HUES64 (cell line): ENCODE results near the gene ZSCAN26. TPM values are rescaled to one million over a fixed set of nuclear protein-coding genes. Genes with fewer than 3 reads are reported as not detected.
A peak's percentile ranks its signal among the peaks of the same experiment; 100 is the strongest.

Experiments
- H3K27ac ChIP-seq: 2 replicates; pipeline ENCODE4 v1.7.0; 2013; ENCODE audit warnings: low read depth, low read length, inconsistent platforms
- H3K27me3 ChIP-seq: 2 replicates; pipeline ENCODE4 v1.6.1; 2013; ENCODE audit warnings: mild to moderate bottlenecking, low read length; ENCODE audit not compliant: insufficient read depth
- H3K36me3 ChIP-seq: 2 replicates; pipeline ENCODE4 v1.6.1; 2013; ENCODE audit warnings: mild to moderate bottlenecking, low read length; ENCODE audit not compliant: insufficient read depth
- H3K4me1 ChIP-seq: 2 replicates; pipeline ENCODE4 v1.6.1; 2013; ENCODE audit warnings: mild to moderate bottlenecking, low read length, moderate library complexity; ENCODE audit not compliant: insufficient read depth
- H3K4me3 ChIP-seq: 2 replicates; pipeline ENCODE4 v1.5.1; 2013; ENCODE audit warnings: mild to moderate bottlenecking, low read length, moderate library complexity
- H3K9ac ChIP-seq: 2 replicates; pipeline ENCODE4 v1.6.1; 2013; ENCODE audit warnings: mild to moderate bottlenecking, low read depth, low read length
- H3K9me3 ChIP-seq: 2 replicates; pipeline ENCODE4 v1.6.1; 2013; ENCODE audit warnings: low read depth, low read length; ENCODE audit not compliant: insufficient read depth
- WGBS: fragments of 150-250, 120-280 bp; methylation state at CpG from one replicate; pipeline ENCODE4 v1.1.7; 2013; ENCODE audit warnings: missing lambda C conversion rate; 5-methylcytosine and 5-hydroxymethylcytosine counted together
- polyA plus RNA-seq, 2 experiments: library from polyadenylated mRNA; stranded (reverse); fragments of 50-300 nt; gene quantifications; one replicate each; pipeline ENCODE4 v1.2.3, GENCODE V29; 2013

The ZSCAN26 gene
- 11.5 TPM for polyA plus RNA-seq (2013, experiment 1 of 2)
- polyA plus RNA-seq (2013, experiment 2 of 2) = 11.2 TPM

DNA sequence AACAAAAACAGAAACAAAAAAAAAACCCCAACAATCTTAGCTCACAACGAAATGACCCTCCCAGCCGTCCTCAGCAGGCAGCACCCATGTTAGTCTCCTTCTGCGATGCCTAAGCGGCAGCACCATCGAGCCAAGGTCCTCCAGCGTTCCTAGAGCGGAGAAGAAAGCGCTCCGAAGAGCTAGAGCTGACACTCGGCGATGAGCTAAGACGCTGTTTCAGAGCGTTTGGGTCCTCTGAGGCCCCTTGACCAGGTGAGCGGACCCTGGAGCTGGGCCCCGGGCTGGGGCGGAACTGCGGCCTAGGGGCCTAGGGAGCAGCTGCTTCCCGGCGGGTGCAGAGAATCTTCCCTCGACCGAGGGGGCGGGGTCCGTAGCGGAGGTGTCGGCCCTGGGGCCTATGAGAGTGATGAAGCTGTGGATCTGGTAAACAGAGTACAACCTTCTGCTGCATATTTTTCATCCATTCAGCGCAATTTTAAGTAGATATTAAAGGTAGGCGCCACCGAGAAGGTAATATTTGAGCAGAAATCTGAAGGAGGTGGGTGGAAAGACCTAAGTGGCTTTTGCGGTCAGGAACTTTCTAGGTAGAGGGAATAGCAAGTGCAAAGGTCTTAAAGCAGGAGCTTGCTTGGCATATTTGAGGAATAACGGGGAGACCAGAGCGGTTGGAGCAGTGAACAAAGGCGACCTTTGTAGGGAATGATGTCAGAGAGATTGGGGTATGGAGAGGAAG lies at the start of gene ZSCAN26:
TSS of gene ZSCAN26 (plus strand) at position 182 of the 733 bp plus-strand sequence. CDS start 4,777 bp downstream, outside the sequence.
- peaks cover 6% of the 10 kb centered on the region for H3K36me3 ChIP-seq
- H3K27me3 ChIP-seq = peaks cover 28% of the 10 kb centered on the region; the same call in 1 of the 2 replicates
- peak within 1 kb of the TSS; percentile 84 for H3K27ac ChIP-seq
- under 1% methylated on average over 32 of the region's 32 CpGs for WGBS
- no peaks in the 10 kb centered on the region for H3K9me3 ChIP-seq
- peak within 1 kb of the TSS; percentile 82 for H3K9ac ChIP-seq
- peaks cover 14% of the 10 kb centered on the region; the same call in 1 of the 2 replicates for H3K4me1 ChIP-seq
- peak within 1 kb of the TSS; percentile 92 for H3K4me3 ChIP-seq

- Histone ChIP-seq H3K4me3 (peak overlapping the region; percentile 70), H3K9me3 (no peaks in the 10 kb centered on the region), H3K27ac (no peak overlapping the region), H3K9ac (no peak overlapping the region), H3K36me3 (no peaks in the 10 kb centered on the region), H3K4me1 (peaks cover 7% of the 10 kb centered on the region; the same call in 1 of the 2 replicates), H3K27me3 (peaks cover 82% of the 10 kb centered on the region)
- WGBS = 91% methylated on average over 12 of the region's 12 CpGs
These were observed 49.1 kb upstream of the ZSCAN26 start for GRCh38 chr6:28217890-28218289.

GRCh38 chr6:28218312-28219248 lies 48.4 kb upstream of the ZSCAN26 start:
- no peak overlapping the region for H3K27ac ChIP-seq
- peak overlapping the region; percentile 45; the same call in 1 of the 2 replicates for H3K9ac ChIP-seq
- no peaks in the 10 kb centered on the region for H3K9me3 ChIP-seq
- 13% methylated on average over 55 of the region's 56 CpGs for WGBS
- peak overlapping the region; percentile 70 for H3K4me3 ChIP-seq
- peaks cover 82% of the 10 kb centered on the region for H3K27me3 ChIP-seq
- H3K36me3 ChIP-seq = no peaks in the 10 kb centered on the region
- H3K4me1 ChIP-seq = 0 out of 2 replicates have a peak, but pooled peaks cover 1% of the 10 kb centered on the region

- Histone ChIP-seq H3K4me1 (peaks cover 4% of the 10 kb centered on the region; the same call in 1 of the 2 replicates), H3K9me3 (no peaks in the 10 kb centered on the region), H3K9ac (no peak overlapping the region), H3K4me3 (no peak overlapping the region), H3K27me3 (peaks cover 74% of the 10 kb centered on the region), H3K36me3 (no peaks in the 10 kb centered on the region), H3K27ac (no peak overlapping the region)
- 68% methylated on average over 6 of the region's 6 CpGs for WGBS
These were observed 46.4 kb upstream of the ZSCAN26 start for GRCh38 chr6:28220257-28221133.

GRCh38 chr6:28224131-28225055 lies 42.5 kb upstream of the ZSCAN26 start:
- peaks cover 48% of the 10 kb centered on the region for H3K27me3 ChIP-seq
- peak overlapping the region; percentile 87 for H3K9ac ChIP-seq
- peak overlapping the region; percentile 100 for H3K4me3 ChIP-seq
- no peaks in the 10 kb centered on the region for H3K9me3 ChIP-seq
- H3K36me3 ChIP-seq = peaks cover 24% of the 10 kb centered on the region
- 67% methylated on average over 9 of the region's 9 CpGs for WGBS
- peaks cover 11% of the 10 kb centered on the region; the same call in 1 of the 2 replicates for H3K4me1 ChIP-seq
- H3K27ac ChIP-seq = peak overlapping the region; percentile 41; the same call in 1 of the 2 replicates

DNA sequence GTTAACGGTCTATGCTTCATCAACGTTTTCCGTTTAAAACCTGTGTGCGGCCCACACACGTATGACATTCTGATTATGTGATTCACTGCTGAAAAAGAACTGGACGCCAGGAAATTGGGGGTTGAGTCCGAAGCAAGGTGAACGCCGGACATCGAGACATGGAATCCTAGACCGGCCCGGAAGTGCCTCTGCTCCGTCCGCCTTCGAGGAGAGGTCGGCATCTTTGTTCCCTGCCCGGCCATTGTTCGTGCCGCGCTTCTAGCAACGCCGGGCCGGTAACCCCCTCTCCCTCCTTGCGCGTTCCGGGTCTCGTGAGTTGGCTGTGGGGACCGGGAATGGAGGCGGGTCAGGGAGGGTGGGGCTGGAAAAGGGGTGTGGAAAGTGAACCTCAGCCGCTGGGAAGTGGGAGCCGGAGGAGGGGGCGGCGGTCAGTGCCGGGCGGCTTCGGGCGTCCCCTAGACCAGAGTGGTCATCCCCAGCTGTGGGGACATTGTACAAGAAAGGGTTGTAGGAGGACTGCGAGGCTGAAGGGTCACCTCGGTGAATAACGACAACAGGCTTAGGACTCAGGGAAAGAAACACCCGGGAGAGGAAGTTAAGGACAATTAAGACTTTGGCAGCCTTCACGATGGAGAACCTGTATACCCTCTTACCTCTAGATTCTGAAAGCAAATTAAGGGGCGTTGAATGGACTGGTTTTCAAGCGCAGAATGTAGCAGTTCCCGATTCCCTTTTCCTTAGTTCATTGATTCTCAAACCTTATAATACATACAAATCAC lies 41.7 kb upstream of the ZSCAN26 start, which contains the start of gene ZSCAN9:
TSS of gene ZSCAN9 (plus strand) at position 220 of the 779 bp plus-strand sequence. CDS start 1,810 bp downstream, outside the sequence.
- H3K9me3 ChIP-seq = no peaks in the 10 kb centered on the region
- H3K9ac ChIP-seq = peak within 1 kb of the TSS; percentile 87
- under 1% methylated on average over 43 of the region's 45 CpGs for WGBS
- peaks cover 31% of the 10 kb centered on the region for H3K36me3 ChIP-seq
- H3K4me1 ChIP-seq = peaks cover 11% of the 10 kb centered on the region; the same call in 1 of the 2 replicates
- peak within 1 kb of the TSS; percentile 52; the same call in 1 of the 2 replicates for H3K27ac ChIP-seq
- peaks cover 39% of the 10 kb centered on the region for H3K27me3 ChIP-seq
- peak within 1 kb of the TSS; percentile 100 for H3K4me3 ChIP-seq

DNA sequence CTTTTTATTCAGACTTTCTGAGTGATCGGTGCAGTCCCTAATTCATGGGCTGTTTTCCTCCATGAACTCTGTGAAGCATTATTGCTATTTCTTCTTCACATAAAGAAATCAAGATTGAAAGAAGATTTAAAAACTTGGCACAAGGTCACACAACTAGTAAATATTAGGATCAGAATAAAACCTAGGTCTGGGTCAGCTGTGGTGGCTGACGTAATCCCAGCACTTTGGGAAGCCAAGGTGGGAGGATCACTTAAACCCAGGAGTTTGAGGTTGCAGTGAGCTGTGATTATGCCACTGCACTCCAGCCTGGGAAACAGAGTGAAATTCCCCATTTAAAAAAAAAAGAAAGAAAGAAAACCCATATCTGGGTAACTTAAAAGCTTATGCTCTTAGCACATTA lies 40.5 kb upstream of the ZSCAN26 start:
- peak overlapping the region; percentile 100 for H3K4me3 ChIP-seq
- no peaks in the 10 kb centered on the region for H3K9me3 ChIP-seq
- no peak overlapping the region for H3K27ac ChIP-seq
- peaks cover 43% of the 10 kb centered on the region for H3K36me3 ChIP-seq
- 94% methylated on average over 2 of the region's 2 CpGs for WGBS
- H3K9ac ChIP-seq = peak overlapping the region; percentile 87; the same call in 1 of the 2 replicates
- peaks cover 11% of the 10 kb centered on the region; the same call in 1 of the 2 replicates for H3K4me1 ChIP-seq
- H3K27me3 ChIP-seq = peaks cover 27% of the 10 kb centered on the region

GRCh38 chr6:28232785-28233184 lies 34.2 kb upstream of the ZSCAN26 start:
- Histone ChIP-seq H3K36me3 (peaks cover 68% of the 10 kb centered on the region), H3K9me3 (no peaks in the 10 kb centered on the region), H3K9ac (no peak overlapping the region), H3K27ac (no peak overlapping the region), H3K4me3 (no peak overlapping the region), H3K4me1 (no peaks in the 10 kb centered on the region), H3K27me3 (no peaks in the 10 kb centered on the region)
- WGBS = 97% methylated on average over 11 of the region's 11 CpGs

- Histone ChIP-seq H3K4me3 (no peak overlapping the region), H3K27ac (no peak overlapping the region)
- 75% methylated on average over 3 of the region's 3 CpGs for WGBS
These were observed 31.0 kb upstream of the ZSCAN26 start for GRCh38 chr6:28235912-28236452.

More at GRCh38 chr6:28235912-28236452, 31.0 kb upstream of the ZSCAN26 start:
- Histone ChIP-seq H3K27me3 (no peaks in the 10 kb centered on the region), H3K36me3 (peaks cover 46% of the 10 kb centered on the region), H3K9me3 (no peaks in the 10 kb centered on the region), H3K9ac (no peak overlapping the region), H3K4me1 (no peaks in the 10 kb centered on the region)
